Measurements from ENCODE around the gene LRRC38. TPM values are rescaled to one million over a fixed set of nuclear protein-coding genes. Genes with fewer than 3 reads are reported as not detected.

Gene LRRC38
- total and polyA plus RNA-seq, 2 of the 13 experiments (the other 11 are each of a cell fraction or from before 2014, with no cell fraction given), result not detected

DNA sequence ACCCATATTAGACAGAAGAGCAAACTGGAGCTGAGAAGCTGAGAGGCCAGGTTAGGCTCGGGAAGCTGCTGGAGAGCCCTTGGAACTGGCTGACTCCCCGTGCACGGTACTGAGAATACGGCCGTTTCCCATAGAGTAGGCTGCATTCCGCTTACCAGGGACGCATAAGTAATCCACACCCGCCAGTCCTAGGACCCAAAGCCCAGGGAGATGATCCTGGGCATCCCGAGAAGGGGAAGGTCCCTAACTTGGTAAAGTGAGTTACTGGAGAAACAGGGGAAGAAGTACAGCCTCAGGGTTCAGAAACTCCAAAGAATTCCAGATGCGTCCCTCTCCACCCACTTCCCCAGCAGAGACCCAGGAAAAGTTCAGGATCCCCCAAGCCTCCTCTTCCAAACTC, 1.3 kb downstream of the LRRC38 start (continued):
- TF ChIP-seq, protein P1, sequence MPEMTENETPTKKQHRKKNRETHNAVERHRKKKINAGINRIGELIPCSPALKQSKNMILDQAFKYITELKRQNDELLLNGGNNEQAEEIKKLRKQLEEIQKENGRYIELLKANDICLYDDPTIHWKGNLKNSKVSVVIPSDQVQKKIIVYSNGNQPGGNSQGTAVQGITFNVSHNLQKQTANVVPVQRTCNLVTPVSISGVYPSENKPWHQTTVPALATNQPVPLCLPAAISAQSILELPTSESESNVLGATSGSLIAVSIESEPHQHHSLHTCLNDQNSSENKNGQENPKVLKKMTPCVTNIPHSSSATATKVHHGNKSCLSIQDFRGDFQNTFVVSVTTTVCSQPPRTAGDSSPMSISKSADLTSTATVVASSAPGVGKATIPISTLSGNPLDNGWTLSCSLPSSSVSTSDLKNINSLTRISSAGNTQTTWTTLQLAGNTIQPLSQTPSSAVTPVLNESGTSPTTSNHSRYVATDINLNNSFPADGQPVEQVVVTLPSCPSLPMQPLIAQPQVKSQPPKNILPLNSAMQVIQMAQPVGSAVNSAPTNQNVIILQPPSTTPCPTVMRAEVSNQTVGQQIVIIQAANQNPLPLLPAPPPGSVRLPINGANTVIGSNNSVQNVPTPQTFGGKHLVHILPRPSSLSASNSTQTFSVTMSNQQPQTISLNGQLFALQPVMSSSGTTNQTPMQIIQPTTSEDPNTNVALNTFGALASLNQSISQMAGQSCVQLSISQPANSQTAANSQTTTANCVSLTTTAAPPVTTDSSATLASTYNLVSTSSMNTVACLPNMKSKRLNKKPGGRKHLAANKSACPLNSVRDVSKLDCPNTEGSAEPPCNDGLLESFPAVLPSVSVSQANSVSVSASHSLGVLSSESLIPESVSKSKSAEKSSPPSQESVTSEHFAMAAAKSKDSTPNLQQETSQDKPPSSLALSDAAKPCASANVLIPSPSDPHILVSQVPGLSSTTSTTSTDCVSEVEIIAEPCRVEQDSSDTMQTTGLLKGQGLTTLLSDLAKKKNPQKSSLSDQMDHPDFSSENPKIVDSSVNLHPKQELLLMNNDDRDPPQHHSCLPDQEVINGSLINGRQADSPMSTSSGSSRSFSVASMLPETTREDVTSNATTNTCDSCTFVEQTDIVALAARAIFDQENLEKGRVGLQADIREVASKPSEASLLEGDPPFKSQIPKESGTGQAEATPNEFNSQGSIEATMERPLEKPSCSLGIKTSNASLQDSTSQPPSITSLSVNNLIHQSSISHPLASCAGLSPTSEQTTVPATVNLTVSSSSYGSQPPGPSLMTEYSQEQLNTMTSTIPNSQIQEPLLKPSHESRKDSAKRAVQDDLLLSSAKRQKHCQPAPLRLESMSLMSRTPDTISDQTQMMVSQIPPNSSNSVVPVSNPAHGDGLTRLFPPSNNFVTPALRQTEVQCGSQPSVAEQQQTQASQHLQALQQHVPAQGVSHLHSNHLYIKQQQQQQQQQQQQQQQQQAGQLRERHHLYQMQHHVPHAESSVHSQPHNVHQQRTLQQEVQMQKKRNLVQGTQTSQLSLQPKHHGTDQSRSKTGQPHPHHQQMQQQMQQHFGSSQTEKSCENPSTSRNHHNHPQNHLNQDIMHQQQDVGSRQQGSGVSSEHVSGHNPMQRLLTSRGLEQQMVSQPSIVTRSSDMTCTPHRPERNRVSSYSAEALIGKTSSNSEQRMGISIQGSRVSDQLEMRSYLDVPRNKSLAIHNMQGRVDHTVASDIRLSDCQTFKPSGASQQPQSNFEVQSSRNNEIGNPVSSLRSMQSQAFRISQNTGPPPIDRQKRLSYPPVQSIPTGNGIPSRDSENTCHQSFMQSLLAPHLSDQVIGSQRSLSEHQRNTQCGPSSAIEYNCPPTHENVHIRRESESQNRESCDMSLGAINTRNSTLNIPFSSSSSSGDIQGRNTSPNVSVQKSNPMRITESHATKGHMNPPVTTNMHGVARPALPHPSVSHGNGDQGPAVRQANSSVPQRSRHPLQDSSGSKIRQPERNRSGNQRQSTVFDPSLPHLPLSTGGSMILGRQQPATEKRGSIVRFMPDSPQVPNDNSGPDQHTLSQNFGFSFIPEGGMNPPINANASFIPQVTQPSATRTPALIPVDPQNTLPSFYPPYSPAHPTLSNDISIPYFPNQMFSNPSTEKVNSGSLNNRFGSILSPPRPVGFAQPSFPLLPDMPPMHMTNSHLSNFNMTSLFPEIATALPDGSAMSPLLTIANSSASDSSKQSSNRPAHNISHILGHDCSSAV (CRISPR knock-in tag; IDR thresholded peaks at IDR 0.05; ENCODE audit: borderline replicate concordance), result no peak
- TF ChIP-seq SRY (CRISPR knock-in tag; IDR thresholded peaks at IDR 0.05) (no peak), SETDB1 (CRISPR knock-in tag; IDR thresholded peaks at IDR 0.05; ENCODE audit: borderline replicate concordance) (no peak), ZFP90 (CRISPR knock-in tag; IDR thresholded peaks at IDR 0.05; ENCODE audit: borderline replicate concordance) (no peak), GLI4 (CRISPR knock-in tag; IDR thresholded peaks at IDR 0.05; ENCODE audit: borderline replicate concordance) (no peak)

All from HepG2 (cell line).